ENCODE data around the gene IQSEC1. TPM values are rescaled to one million over a fixed set of nuclear protein-coding genes. Genes with fewer than 3 reads are reported as not detected.

The IQSEC1 gene
- total and polyA plus RNA-seq, 10 of the 15 experiments (the other 5 are each of a cell fraction or from before 2014, with no cell fraction given) = 0.92 to 55.2 (median 8.5) TPM

- Histone ChIP-seq H3K4me3 (no peak overlapping the region), H2AFZ (ENCODE audit: control insufficient read depth, low read depth, low read length) (no peak overlapping the region), H3K36me3 (ENCODE audit: control insufficient read depth in 2 of 2, insufficient read depth in 2 of 2, low read length in 1 of 2) (peaks cover 3 to 19% of the 10 kb centered on the region in 2 experiments), H3K27me3 (replicated peaks in 1 of 2; ENCODE audit: control insufficient read depth in 2 of 2, insufficient read depth in 2 of 2, low read length in 1 of 2) (no peaks in the 10 kb centered on the region), H3K4me1 (ENCODE audit: control insufficient read depth, insufficient read depth, low read length) (peaks cover 66% of the 10 kb centered on the region), H3K9me3 (replicated peaks; ENCODE audit: control insufficient read depth, insufficient read depth, low read length) (no peaks in the 10 kb centered on the region; the same call in 2 of the 3 replicates), H4K20me1 (ENCODE audit: control insufficient read depth, insufficient read depth) (no peaks in the 10 kb centered on the region), H3K9ac (ENCODE audit: control insufficient read depth, insufficient read depth, low read length) (no peak overlapping the region; the same call in 1 of the 2 replicates), H3K79me2 (ENCODE audit: control insufficient read depth, insufficient read depth, low read length) (peaks cover 80% of the 10 kb centered on the region), H3K4me2 (ENCODE audit: control insufficient read depth, insufficient read depth) (peak overlapping the region; percentile 5), H3K27ac (ENCODE audit: control insufficient read depth, insufficient read depth) (peak overlapping the region; percentile 63)
- DNase-seq (ENCODE audit: low read depth, low spot score) = no peak
- 45% methylated on average over 14 of the region's 14 CpGs for WGBS (ENCODE audit: insufficient coverage, insufficient replicate concordance, low lambda C conversion rate, missing lambda C conversion rate)
- ATAC-seq = peak; percentile 59
- in situ Hi-C loops (cut with MboI) (no loop called here), intact Hi-C loops (cut with micrococcal nuclease; ENCODE audit: unreplicated experiment) (loop anchor here (5.0 kb wide), 1 partner anchor 73 kb away; the partner anchor contains the start of gene IQSEC1)
- RAD21 ChIA-PET (ENCODE audit: unreplicated experiment) = interaction anchor here (0.7 to 4.1 kb wide), 8 partner anchors 8 to 47 kb away, joined by 3 to 34 read pairs (median 4); no protein-coding TSS in a partner anchor
- no TSS peak for BruUV-seq (replicated peaks)
- FAIRE-seq = no peak
- CTCF ChIA-PET = interaction anchor here (0.6 to 4.1 kb wide), 11 partner anchors 11 to 774 kb away, joined by 3 to 33 read pairs (median 4); no protein-coding TSS in a partner anchor
- POLR2A ChIA-PET = interaction anchor here (1.0 to 6.3 kb wide), 8 partner anchors 9 to 22 kb away, joined by 3 to 65 read pairs (median 5); no protein-coding TSS in a partner anchor
- SMC1A ChIA-PET (ENCODE audit: uncharacterized antibody, unreplicated experiment) = interaction anchor here (1.0 to 4.5 kb wide), 15 partner anchors 10 to 452 kb away, joined by 3 to 54 read pairs (median 4); no protein-coding TSS in a partner anchor
- TF ChIP-seq NR2C1 (IDR thresholded peaks at IDR 0.05) (peak; percentile 78), JUNB (IDR thresholded peaks at IDR 0.05) (no peak), MXI1 (IDR thresholded peaks at IDR 0.05; ENCODE audit: low read depth, low read length) (no peak), PRDM15 (CRISPR knock-in tag; IDR thresholded peaks at IDR 0.05) (no peak), EP300 (IDR thresholded peaks at IDR 0.05; ENCODE audit: borderline replicate concordance in 1 of 2, control insufficient read depth in 1 of 2, low read depth in 2 of 2, low read length in 2 of 2) (no peak), CREB1 (IDR thresholded peaks at IDR 0.05; ENCODE audit: low read depth) (peak; percentile 59), ZBTB11 (CRISPR knock-in tag; IDR thresholded peaks at IDR 0.05) (no peak), CBFB (IDR thresholded peaks at IDR 0.05; ENCODE audit: low read depth) (no peak), KDM1A (IDR thresholded peaks at IDR 0.05; ENCODE audit: borderline replicate concordance) (no peak), RELB (IDR thresholded peaks at IDR 0.05; ENCODE audit: low read depth) (peak; percentile 37; the same call in 1 of the 2 replicates), GABPA (IDR thresholded peaks at IDR 0.05; ENCODE audit: low read depth) (no peak), MTA2 (IDR thresholded peaks at IDR 0.05; ENCODE audit: low read depth) (peak; percentile 30; the same call in 1 of the 2 replicates)
These were observed 73.8 kb downstream of the IQSEC1 start for GRCh38 chr3:12999147-13000140.

Measured in GM12878 (cell line).